Fibroblast of lung (primary cell): ENCODE results near the gene SLC45A2. TPM values are rescaled to one million over a fixed set of nuclear protein-coding genes. Genes with fewer than 3 reads are reported as not detected.
"Not testable (repeated sequence)": the region's sequence is repeated elsewhere in the genome, so short reads cannot be mapped to it uniquely, and the experiment has no call there.

Experiments
- DNase-seq, 2 donors: peaks; one replicate each; pipeline versions ENCODE4 v3.0.0 to v3.0.0-alpha.2; 2010; ENCODE audit warnings: low read depth in 2 of 2
- H2AFZ ChIP-seq: 2 replicates; pipeline ENCODE4 v1.5.1; 2012; ENCODE audit warnings: low read length, control low read depth, inconsistent platforms
- H3K27ac ChIP-seq: 2 replicates; pipeline ENCODE4 v1.5.1; 2011; ENCODE audit warnings: low read length, control low read depth; ENCODE audit not compliant: insufficient read depth
- H3K27me3 ChIP-seq: 2 replicates; pipeline ENCODE4 v1.5.1; 2011; ENCODE audit warnings: mild to moderate bottlenecking, low read length; ENCODE audit not compliant: control insufficient read depth, insufficient read depth
- H3K36me3 ChIP-seq: 2 replicates; pipeline ENCODE4 v1.5.1; 2011; ENCODE audit warnings: low read length; ENCODE audit not compliant: control insufficient read depth, insufficient read depth
- H3K4me1 ChIP-seq: 2 replicates; pipeline ENCODE4 v1.5.1; 2011; ENCODE audit warnings: low read length; ENCODE audit not compliant: control insufficient read depth, insufficient read depth; ENCODE audit errors: extremely low read depth
- H3K4me2 ChIP-seq: 2 replicates; pipeline ENCODE4 v1.5.1; 2011; ENCODE audit warnings: low read length, control low read depth; ENCODE audit not compliant: insufficient read depth; ENCODE audit errors: extremely low read depth
- H3K4me3 ChIP-seq, 4 experiments: fragments of 200-600 bp in 1 of 4; sonication (generic) in 1 of 4; replicated peaks in 1 of 4; 2 replicates each; pipeline ENCODE4 v1.5.1; 2011 to 2016; ENCODE audit warnings: low read length in 4 of 4, low read depth in 3 of 4, mild to moderate bottlenecking in 3 of 4, control low read depth in 2 of 4, inconsistent platforms in 1 of 4, mixed read lengths in 1 of 4; ENCODE audit not compliant: insufficient read depth in 1 of 4; ENCODE audit errors: control extremely low read depth in 1 of 4
- H3K79me2 ChIP-seq: 2 replicates; pipeline ENCODE4 v1.5.1; 2012; ENCODE audit warnings: mild to moderate bottlenecking, low read length, inconsistent platforms; ENCODE audit not compliant: control insufficient read depth, insufficient read depth
- H3K9ac ChIP-seq: 2 replicates; pipeline ENCODE4 v1.5.1; 2011; ENCODE audit warnings: mild to moderate bottlenecking, low read length, control low read depth; ENCODE audit not compliant: insufficient read depth
- H3K9me3 ChIP-seq: 2 replicates; pipeline ENCODE4 v1.5.1; 2012; ENCODE audit warnings: low read depth, low read length; ENCODE audit not compliant: control insufficient read depth, insufficient read depth
- H4K20me1 ChIP-seq: 2 replicates; pipeline ENCODE4 v1.5.1; 2011; ENCODE audit warnings: low read length; ENCODE audit not compliant: control insufficient read depth, insufficient read depth; ENCODE audit errors: extremely low read depth
- CTCF ChIP-seq, 2 donors: IDR thresholded peaks in 1 of 2; conservative IDR thresholded peaks in 1 of 2; 1 replicate in 1 of 2; 2 replicates in 1 of 2; pipeline ENCODE4 v1.5.1; 2011 to 2012; ENCODE audit warnings: low read length in 2 of 2, control low read depth in 1 of 2, inconsistent platforms in 1 of 2, low read depth in 1 of 2, mild to moderate bottlenecking in 1 of 2
- EZH2 ChIP-seq: IDR thresholded peaks from 2 replicates; pipeline ENCODE4 v1.5.1; 2012; ENCODE audit warnings: low read length, control low read depth, mild to moderate bottlenecking; ENCODE audit errors: missing control alignments
- polyA minus RNA-seq: library from RNA; depleted of rRNA, polyadenylated mRNA; stranded (reverse); fragments of >200 nt; gene quantifications from 2 replicates; pipeline ENCODE4 v1.2.3, GENCODE V29; 2011; ENCODE audit warnings: low replicate concordance
- polyA plus RNA-seq, 2 donors: library from polyadenylated mRNA; depleted of rRNA in 1 of 2; stranded (reverse) in 1 of 2; unstranded in 1 of 2; fragments of >200 nt; gene quantifications; 2 replicates each; pipeline ENCODE4 v1.2.1, GENCODE V29; 2011 to 2012; ENCODE audit warnings: missing spikeins in 1 of 2
- total RNA-seq: library from RNA; depleted of rRNA; stranded (reverse); fragments of >200 nt; gene quantifications from 2 replicates; pipeline ENCODE4 v1.2.1, GENCODE V29; 2014

SLC45A2 gene
- under 0.01 TPM in 2 replicates for total RNA-seq
- 0.03 TPM in 1 of 2 replicates, not detected in the other for polyA plus RNA-seq
- polyA plus RNA-seq (2012) = not detected in 2 replicates
- polyA minus RNA-seq = not detected in 2 replicates

- peak in 1 of 2 donors; percentile 55 for DNase-seq
- Histone ChIP-seq H3K4me2 (no peak within 1 kb of the TSS), H4K20me1 (no peaks in the 10 kb centered on the region), H3K4me1 (no peaks in the 10 kb centered on the region), H3K9me3 (no peaks in the 10 kb centered on the region), H3K27me3 (no peaks in the 10 kb centered on the region), H3K9ac (no peak within 1 kb of the TSS), H3K36me3 (peaks cover 2% of the 10 kb centered on the region), H2AFZ (no peak within 1 kb of the TSS), H3K79me2 (no peaks in the 10 kb centered on the region), H3K4me3 (no peak within 1 kb of the TSS), H3K27ac (no peak within 1 kb of the TSS)
- TF ChIP-seq EZH2 = no peak
- no peak for TF ChIP-seq CTCF (conservative IDR thresholded peaks at IDR 0.05 in 1 of 2, IDR thresholded peaks at IDR 0.05 in 1 of 2; ENCODE audit: low read depth in 1 of 2, low read length in 2 of 2)
These were observed at the start of gene SLC45A2 for GRCh38 chr5:33984671-33985124. Gene SLC45A2 (minus strand): TSS chr5:33984693. CDS start chr5:33984583, 110 bp downstream.

- no peak overlapping the region for H3K4me2 ChIP-seq
- DNase-seq = no peak
- H3K9me3 ChIP-seq = no peaks in the 10 kb centered on the region
- H3K4me1 ChIP-seq = no peaks in the 10 kb centered on the region
- H3K36me3 ChIP-seq = no peaks in the 10 kb centered on the region
- no peaks in the 10 kb centered on the region for H4K20me1 ChIP-seq
- no peak overlapping the region for H3K4me3 ChIP-seq
- H3K27ac ChIP-seq = no peak overlapping the region
- H3K79me2 ChIP-seq = no peaks in the 10 kb centered on the region
- H3K27me3 ChIP-seq = no peaks in the 10 kb centered on the region
- H3K9ac ChIP-seq = no peak overlapping the region
- H2AFZ ChIP-seq = no peak overlapping the region
- TF ChIP-seq EZH2 (no peak), CTCF (conservative IDR thresholded peaks at IDR 0.05 in 1 of 2, IDR thresholded peaks at IDR 0.05 in 1 of 2; ENCODE audit: low read depth in 1 of 2, low read length in 2 of 2) (no peak)
These were observed 47.5 kb upstream of the SLC45A2 start for GRCh38 chr5:34031966-34032365.

GRCh38 chr5:34031117-34031516 lies 46.6 kb upstream of the SLC45A2 start:
- Histone ChIP-seq H3K36me3 (no peaks in the 10 kb centered on the region), H3K79me2 (no peaks in the 10 kb centered on the region), H3K27ac (no peak overlapping the region), H4K20me1 (no peaks in the 10 kb centered on the region), H3K9me3 (no peaks in the 10 kb centered on the region), H3K9ac (no peak overlapping the region), H3K4me1 (no peaks in the 10 kb centered on the region), H3K27me3 (no peaks in the 10 kb centered on the region), H3K4me3 (no peak overlapping the region), H2AFZ (no peak overlapping the region), H3K4me2 (no peak overlapping the region)
- TF ChIP-seq CTCF (conservative IDR thresholded peaks at IDR 0.05 in 1 of 2, IDR thresholded peaks at IDR 0.05 in 1 of 2; ENCODE audit: low read depth in 1 of 2, low read length in 2 of 2) (no peak), EZH2 (no peak)
- DNase-seq = no peak

- not testable (repeated sequence) for H3K36me3 ChIP-seq, H4K20me1 ChIP-seq, H3K4me1 ChIP-seq, H3K4me3 ChIP-seq, H3K79me2 ChIP-seq, H3K27me3 ChIP-seq, H3K9ac ChIP-seq, DNase-seq, H3K4me2 ChIP-seq, H2AFZ ChIP-seq, H3K27ac ChIP-seq, H3K9me3 ChIP-seq
These were observed 46.1 kb upstream of the SLC45A2 start for GRCh38 chr5:34030585-34030984.
